Measurements from ENCODE around the gene TBPL1. TPM values are rescaled to one million over a fixed set of nuclear protein-coding genes. Genes with fewer than 3 reads are reported as not detected.
"Not testable (repeated sequence)": the region's sequence is repeated elsewhere in the genome, so short reads cannot be mapped to it uniquely, and the experiment has no call there.

Gene TBPL1
- polyA plus RNA-seq, 1 donor (not counting 4 experiments of a cell fraction or from before 2014, with no cell fraction given), result 39.1 TPM

GRCh38 chr6:133966654-133967329, 13.8 kb downstream of the TBPL1 start:
- H3K4me3 ChIP-seq (ENCODE audit: control insufficient read depth in 2 of 3, extremely low read depth in 1 of 3, insufficient read depth in 2 of 3, low read depth in 1 of 3, low read length in 3 of 3), result no peak overlapping the region
- no peak for DNase-seq (ENCODE audit: low read depth, low spot score)
- H3K4me1 ChIP-seq (ENCODE audit: control insufficient read depth, extremely low read depth, insufficient read depth, low read length), result peaks cover 9% of the 10 kb centered on the region
- no peaks in the 10 kb centered on the region for H3K27me3 ChIP-seq (ENCODE audit: control insufficient read depth, extremely low read depth, insufficient read depth, low read length)
- no peak overlapping the region for H2AFZ ChIP-seq (ENCODE audit: control insufficient read depth, low read length)
- H3K27ac ChIP-seq (ENCODE audit: control insufficient read depth, insufficient read depth, low read length), result no peak overlapping the region
- no peaks in the 10 kb centered on the region for H3K9me3 ChIP-seq (ENCODE audit: control insufficient read depth, low read depth, low read length)
- dilution Hi-C loops (cut with MboI; ENCODE audit: extremely low pct_ligation_motif_present, low sequenced_read_pairs), result no loop called here
- no peak overlapping the region for H3K9ac ChIP-seq (ENCODE audit: control insufficient read depth, extremely low read depth, insufficient read depth, low read length)
- H3K79me2 ChIP-seq (ENCODE audit: control insufficient read depth, insufficient read depth, low read length), result peaks cover 54% of the 10 kb centered on the region
- TF ChIP-seq CTCF (optimal IDR thresholded peaks at IDR 0.05 in 1 of 3, IDR thresholded peaks at IDR 0.05 in 1 of 3, conservative IDR thresholded peaks at IDR 0.05 in 1 of 3; ENCODE audit: extremely low read depth in 1 of 3, insufficient read depth in 2 of 3, low read length in 3 of 3) (no peak), EZH2 (IDR thresholded peaks at IDR 0.05; ENCODE audit: low read length) (no peak)
- no peaks in the 10 kb centered on the region for H3K36me3 ChIP-seq (ENCODE audit: control insufficient read depth in 2 of 2, extremely low read depth in 1 of 2, insufficient read depth in 2 of 2, low read length in 2 of 2)
- no peak for FAIRE-seq
- peaks cover 3% of the 10 kb centered on the region for H3K9me1 ChIP-seq (ENCODE audit: control insufficient read depth, extremely low read depth, insufficient read depth, low read length)
- H4K20me1 ChIP-seq (ENCODE audit: control insufficient read depth, extremely low read depth, insufficient read depth, low read length), result no peaks in the 10 kb centered on the region
- H3K4me2 ChIP-seq (ENCODE audit: control insufficient read depth, extremely low read depth, insufficient read depth, low read depth, low read length), result no peak overlapping the region

- Histone ChIP-seq H3K4me2 (ENCODE audit: control insufficient read depth, extremely low read depth, insufficient read depth, low read depth, low read length) (no peak overlapping the region), H3K4me1 (ENCODE audit: control insufficient read depth, extremely low read depth, insufficient read depth, low read length) (peaks cover 7% of the 10 kb centered on the region), H3K79me2 (ENCODE audit: control insufficient read depth, insufficient read depth, low read length) (peaks cover 49% of the 10 kb centered on the region), H3K9me1 (ENCODE audit: control insufficient read depth, extremely low read depth, insufficient read depth, low read length) (peaks cover 3% of the 10 kb centered on the region), H3K36me3 (ENCODE audit: control insufficient read depth in 2 of 2, extremely low read depth in 1 of 2, insufficient read depth in 2 of 2, low read length in 2 of 2) (no peaks in the 10 kb centered on the region), H3K9me3 (ENCODE audit: control insufficient read depth, low read depth, low read length) (no peaks in the 10 kb centered on the region), H3K4me3 (ENCODE audit: control insufficient read depth in 2 of 3, extremely low read depth in 1 of 3, insufficient read depth in 2 of 3, low read depth in 1 of 3, low read length in 3 of 3) (no peak overlapping the region), H3K27ac (ENCODE audit: control insufficient read depth, insufficient read depth, low read length) (no peak overlapping the region), H4K20me1 (ENCODE audit: control insufficient read depth, extremely low read depth, insufficient read depth, low read length) (no peaks in the 10 kb centered on the region), H3K27me3 (ENCODE audit: control insufficient read depth, extremely low read depth, insufficient read depth, low read length) (no peaks in the 10 kb centered on the region), H2AFZ (ENCODE audit: control insufficient read depth, low read length) (no peak overlapping the region), H3K9ac (ENCODE audit: control insufficient read depth, extremely low read depth, insufficient read depth, low read length) (no peak overlapping the region)
- no peak for DNase-seq (ENCODE audit: low read depth, low spot score)
- TF ChIP-seq CTCF (optimal IDR thresholded peaks at IDR 0.05 in 1 of 3, IDR thresholded peaks at IDR 0.05 in 1 of 3, conservative IDR thresholded peaks at IDR 0.05 in 1 of 3; ENCODE audit: extremely low read depth in 1 of 3, insufficient read depth in 2 of 3, low read length in 3 of 3) (no peak), EZH2 (IDR thresholded peaks at IDR 0.05; ENCODE audit: low read length) (no peak)
- dilution Hi-C loops (cut with MboI; ENCODE audit: extremely low pct_ligation_motif_present, low sequenced_read_pairs), result no loop called here
- no peak for FAIRE-seq
These were observed 14.3 kb downstream of the TBPL1 start for GRCh38 chr6:133967347-133967746.

- DNase-seq (ENCODE audit: low read depth, low spot score), result not testable (repeated sequence)
These were observed 14.8 kb downstream of the TBPL1 start for GRCh38 chr6:133967835-133968234.

More at GRCh38 chr6:133967835-133968234, 14.8 kb downstream of the TBPL1 start:
- H3K27me3 ChIP-seq (ENCODE audit: control insufficient read depth, extremely low read depth, insufficient read depth, low read length); H3K9ac ChIP-seq (ENCODE audit: control insufficient read depth, extremely low read depth, insufficient read depth, low read length); H4K20me1 ChIP-seq (ENCODE audit: control insufficient read depth, extremely low read depth, insufficient read depth, low read length); dilution Hi-C loops (cut with MboI; ENCODE audit: extremely low pct_ligation_motif_present, low sequenced_read_pairs); H3K9me3 ChIP-seq (ENCODE audit: control insufficient read depth, low read depth, low read length); H3K27ac ChIP-seq (ENCODE audit: control insufficient read depth, insufficient read depth, low read length); H3K4me1 ChIP-seq (ENCODE audit: control insufficient read depth, extremely low read depth, insufficient read depth, low read length); H3K36me3 ChIP-seq (ENCODE audit: control insufficient read depth in 2 of 2, extremely low read depth in 1 of 2, insufficient read depth in 2 of 2, low read length in 2 of 2); H3K4me3 ChIP-seq (ENCODE audit: control insufficient read depth in 2 of 3, extremely low read depth in 1 of 3, insufficient read depth in 2 of 3, low read depth in 1 of 3, low read length in 3 of 3); H2AFZ ChIP-seq (ENCODE audit: control insufficient read depth, low read length); H3K4me2 ChIP-seq (ENCODE audit: control insufficient read depth, extremely low read depth, insufficient read depth, low read depth, low read length); FAIRE-seq; H3K9me1 ChIP-seq (ENCODE audit: control insufficient read depth, extremely low read depth, insufficient read depth, low read length): not testable (repeated sequence)
- peaks cover 46% of the 10 kb centered on the region for H3K79me2 ChIP-seq (ENCODE audit: control insufficient read depth, insufficient read depth, low read length)
